Measurements from ENCODE around the gene FKBP5. TPM values are rescaled to one million over a fixed set of nuclear protein-coding genes. Genes with fewer than 3 reads are reported as not detected.

Gene FKBP5
- total and polyA plus RNA-seq, 2 of the 4 experiments (the other 2 are of a cell fraction) = 6.8 to 7.0 TPM

DNA sequence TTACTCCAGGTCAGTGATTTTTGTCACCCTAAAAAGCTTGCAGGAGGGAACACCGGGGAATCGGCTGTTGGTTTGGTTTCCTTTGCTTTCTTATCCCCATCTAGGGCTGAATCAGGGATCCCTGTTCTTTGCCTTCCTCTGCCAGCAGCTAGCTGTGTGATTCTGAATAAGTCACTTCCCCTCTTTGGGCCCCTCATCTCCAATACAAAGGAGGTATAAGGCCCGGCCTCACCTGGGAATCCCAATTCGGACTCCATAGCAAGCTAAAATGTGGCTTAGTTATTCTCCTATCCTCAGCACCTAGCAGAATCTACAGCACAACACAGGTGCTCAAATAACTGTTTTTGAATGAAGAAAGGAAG is 29.6 kb upstream of the FKBP5 start:
- intact Hi-C loops (cut with micrococcal nuclease) (no loop called here), in situ Hi-C loops (cut with MboI; ENCODE audit: low sequenced_read_pairs) (no loop called here), dilution Hi-C loops (cut with HindIII; ENCODE audit: low sequenced_read_pairs, unreplicated experiment) (no loop called here)
- Histone ChIP-seq H3K23ac (ENCODE audit: low read depth, low read length) (no peak overlapping the region), H3K27ac (ENCODE audit: insufficient read depth, low read length) (no peak overlapping the region), H3K27me3 (ENCODE audit: control insufficient read depth, insufficient read depth, low read length) (peaks cover 4% of the 10 kb centered on the region; the same call in 1 of the 2 replicates), H3K18ac (ENCODE audit: low read depth, low read length) (no peak overlapping the region), H3K36me3 (ENCODE audit: control insufficient read depth, insufficient read depth, low read length) (no peaks in the 10 kb centered on the region), H3K4me2 (ENCODE audit: low read depth, low read length) (no peak overlapping the region), H3K79me1 (ENCODE audit: low read depth in 1 of 2, low read length in 2 of 2) (peaks cover 0 to 8% of the 10 kb centered on the region in 2 experiments; a peak in 1 of 4 replicates), H2AFZ (replicated peaks; ENCODE audit: low read length, poor library complexity) (no peak overlapping the region), H2BK15ac (ENCODE audit: low read depth, low read length) (no peak overlapping the region), H4K91ac (ENCODE audit: insufficient read depth, low read depth, low read length) (no peak overlapping the region), H2AK5ac (ENCODE audit: low read depth, low read length) (no peak overlapping the region), H4K20me1 (ENCODE audit: insufficient read depth, low read length) (no peaks in the 10 kb centered on the region), H3K4ac (ENCODE audit: low read depth, low read length) (no peak overlapping the region), H3K9me1 (ENCODE audit: insufficient read depth, low read length) (peaks cover 11% of the 10 kb centered on the region), H2BK120ac (ENCODE audit: low read depth, low read length) (no peak overlapping the region), H2BK20ac (ENCODE audit: low read depth, low read length) (no peak overlapping the region), H2BK5ac (ENCODE audit: low read depth, low read length, poor library complexity, severe bottlenecking) (no peak overlapping the region), H3K9ac (ENCODE audit: low read depth, low read length) (no peak overlapping the region), H3K4me1 (ENCODE audit: control insufficient read depth, insufficient read depth, low read length) (peaks cover 19% of the 10 kb centered on the region), H2AK9ac (replicated peaks; ENCODE audit: low read depth, low read length, poor library complexity) (no peak overlapping the region), H4K5ac (ENCODE audit: low read depth, low read length) (no peak overlapping the region), H3K4me3 (ENCODE audit: insufficient read depth, low read depth, low read length) (no peak overlapping the region), H3K14ac (replicated peaks; ENCODE audit: low read depth, low read length) (no peak overlapping the region), H3K56ac (ENCODE audit: extremely low read depth, insufficient read depth, low read length) (no peak overlapping the region), H3K9me3 (ENCODE audit: control insufficient read depth, insufficient read depth, low read length) (no peaks in the 10 kb centered on the region), H4K8ac (ENCODE audit: low read depth in 2 of 2, low read length in 2 of 2) (no peak overlapping the region)
- ATAC-seq (ENCODE audit: low read depth) (no peak), DNase-seq (no peak)
- 40% methylated on average over 1 of the region's 4 CpGs; no CpG with 5 or more reads in 1 of the 2 experiments for WGBS, 2 experiments (ENCODE audit: extremely low coverage in 2 of 2, insufficient read length in 1 of 2)
- TF ChIP-seq CEBPB (IDR thresholded peaks at IDR 0.05; ENCODE audit: low read depth, low read length) (no peak), MAZ (IDR thresholded peaks at IDR 0.05; ENCODE audit: borderline replicate concordance, low read depth, low read length) (no peak)
- TF ChIP-seq, protein P1, sequence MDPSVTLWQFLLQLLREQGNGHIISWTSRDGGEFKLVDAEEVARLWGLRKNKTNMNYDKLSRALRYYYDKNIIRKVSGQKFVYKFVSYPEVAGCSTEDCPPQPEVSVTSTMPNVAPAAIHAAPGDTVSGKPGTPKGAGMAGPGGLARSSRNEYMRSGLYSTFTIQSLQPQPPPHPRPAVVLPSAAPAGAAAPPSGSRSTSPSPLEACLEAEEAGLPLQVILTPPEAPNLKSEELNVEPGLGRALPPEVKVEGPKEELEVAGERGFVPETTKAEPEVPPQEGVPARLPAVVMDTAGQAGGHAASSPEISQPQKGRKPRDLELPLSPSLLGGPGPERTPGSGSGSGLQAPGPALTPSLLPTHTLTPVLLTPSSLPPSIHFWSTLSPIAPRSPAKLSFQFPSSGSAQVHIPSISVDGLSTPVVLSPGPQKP (IDR thresholded peaks at IDR 0.05; ENCODE audit: borderline replicate concordance, low read depth, low read length) = no peak
- no TSS peak for BruUV-seq (replicated peaks)
- ChIA-PET POLR2A (ENCODE audit: unreplicated experiment) (no interaction called here), CTCF (no interaction called here)
